C4-2B (cell line): ENCODE results near the gene EFCAB6.

Source experiments
- H3K27ac ChIP-seq: fragments of 450-650 bp; 2 replicates; pipeline ENCODE4 v1.5.1; 2017
- ZFX ChIP-seq: fragments of 450-650 bp; IDR thresholded peaks from 2 replicates; pipeline ENCODE4 v1.6.1; 2017
- TF ChIP-seq, protein P1 (sequence below): fragments of 450-650 bp; conservative IDR thresholded peaks from 2 replicates; pipeline ENCODE4 v1.5.1; 2017; ENCODE audit warnings: mild to moderate bottlenecking

Gene EFCAB6

DNA sequence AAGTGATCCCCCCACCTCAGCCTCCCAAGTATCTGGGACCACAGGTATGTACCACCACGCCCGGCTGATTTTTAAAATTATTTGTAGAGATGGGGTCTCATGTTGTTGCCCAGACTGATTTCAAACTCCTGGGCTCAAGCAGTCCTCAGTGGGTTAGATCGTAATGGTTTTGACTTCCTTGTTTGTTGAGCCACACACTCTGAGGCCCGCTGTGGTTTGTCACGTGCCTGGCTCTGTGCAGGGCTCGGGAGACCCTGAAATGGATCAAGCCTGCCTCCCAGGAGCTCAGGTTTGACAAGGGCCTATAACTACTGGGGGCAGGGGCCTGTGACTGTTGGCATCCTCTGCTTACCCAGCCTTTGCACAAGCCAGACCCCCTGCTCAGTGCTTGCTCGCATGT is 332.1 kb downstream of the EFCAB6 start:
- no peak overlapping the region for H3K27ac ChIP-seq
- TF ChIP-seq ZFX = no peak
- TF ChIP-seq, protein P1, sequence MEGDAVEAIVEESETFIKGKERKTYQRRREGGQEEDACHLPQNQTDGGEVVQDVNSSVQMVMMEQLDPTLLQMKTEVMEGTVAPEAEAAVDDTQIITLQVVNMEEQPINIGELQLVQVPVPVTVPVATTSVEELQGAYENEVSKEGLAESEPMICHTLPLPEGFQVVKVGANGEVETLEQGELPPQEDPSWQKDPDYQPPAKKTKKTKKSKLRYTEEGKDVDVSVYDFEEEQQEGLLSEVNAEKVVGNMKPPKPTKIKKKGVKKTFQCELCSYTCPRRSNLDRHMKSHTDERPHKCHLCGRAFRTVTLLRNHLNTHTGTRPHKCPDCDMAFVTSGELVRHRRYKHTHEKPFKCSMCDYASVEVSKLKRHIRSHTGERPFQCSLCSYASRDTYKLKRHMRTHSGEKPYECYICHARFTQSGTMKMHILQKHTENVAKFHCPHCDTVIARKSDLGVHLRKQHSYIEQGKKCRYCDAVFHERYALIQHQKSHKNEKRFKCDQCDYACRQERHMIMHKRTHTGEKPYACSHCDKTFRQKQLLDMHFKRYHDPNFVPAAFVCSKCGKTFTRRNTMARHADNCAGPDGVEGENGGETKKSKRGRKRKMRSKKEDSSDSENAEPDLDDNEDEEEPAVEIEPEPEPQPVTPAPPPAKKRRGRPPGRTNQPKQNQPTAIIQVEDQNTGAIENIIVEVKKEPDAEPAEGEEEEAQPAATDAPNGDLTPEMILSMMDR = no peak

DNA sequence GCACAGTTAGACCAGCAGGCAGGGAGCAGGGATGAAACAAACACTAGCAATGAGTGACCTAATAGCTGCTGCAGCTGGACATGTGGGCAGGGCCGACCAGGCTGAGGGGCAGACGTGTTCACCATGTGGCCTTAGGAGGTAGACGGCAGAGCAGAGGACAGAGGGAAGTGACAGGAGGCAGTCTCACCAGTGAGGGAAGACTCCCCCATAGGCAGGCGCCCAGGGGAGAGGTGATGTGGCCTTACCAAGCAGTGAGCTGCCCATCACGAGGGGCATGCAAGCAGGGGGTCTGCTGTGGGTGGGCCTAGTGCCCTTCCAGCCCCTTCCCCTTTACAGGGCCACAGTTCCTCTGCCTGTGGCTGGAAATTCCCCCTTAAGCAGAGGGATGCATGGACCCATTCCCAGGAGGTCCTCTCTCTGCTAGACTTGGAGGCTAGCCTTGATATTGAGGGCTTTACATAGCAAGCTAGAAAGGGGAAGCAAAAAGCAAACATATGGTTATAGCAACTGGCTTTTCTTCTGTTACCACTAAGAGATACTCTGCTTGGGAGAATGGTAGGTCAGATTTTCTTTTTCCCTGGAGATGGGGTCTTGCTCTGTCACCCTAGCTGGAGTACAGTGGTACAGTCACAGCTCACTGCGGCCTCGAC is 332.7 kb downstream of the EFCAB6 start:
- TF ChIP-seq, protein P1 = no peak
- TF ChIP-seq ZFX = no peak
- no peak overlapping the region for H3K27ac ChIP-seq
